Sigmoid colon (tissue), 4 donors: Measurements from ENCODE around the gene METTL25.

Experiments
- CTCF ChIP-seq, 4 experiments: fragments of 450-650 bp in 3 of 4; fragments of 200-600 bp in 1 of 4; IDR thresholded peaks; one replicate each; pipeline ENCODE4 v1.5.1; 2016 to 2019; ENCODE audit warnings: antibody characterized with exemption in 4 of 4, mild to moderate bottlenecking in 3 of 4, moderate library complexity in 2 of 4
- POLR2A ChIP-seq, 2 donors: fragments of 450-650 bp; IDR thresholded peaks; one replicate each; pipeline ENCODE4 v1.6.1; 2016; ENCODE audit warnings: antibody characterized with exemption in 2 of 2, mild to moderate bottlenecking in 2 of 2, moderate library complexity in 2 of 2
- POLR2AphosphoS5 ChIP-seq, 4 donors: sonication (generic); formaldehyde crosslinking; IDR thresholded peaks; one replicate each; pipeline ENCODE4 v1.6.1; 2017; ENCODE audit warnings: antibody characterized with exemption in 4 of 4

- TF ChIP-seq CTCF (IDR thresholded peaks at IDR 0.05) (no peak), POLR2AphosphoS5 (IDR thresholded peaks at IDR 0.05) (no peak), POLR2A (IDR thresholded peaks at IDR 0.05) (no peak)
Measured at GRCh38 chr12:82476511-82476910, 118.2 kb downstream of the METTL25 start.
